Measurements from ENCODE around the gene DNAJC16.
A peak's percentile ranks its signal among the peaks of the same experiment; 100 is the strongest.
"Not testable (repeated sequence)": the region's sequence is repeated elsewhere in the genome, so short reads cannot be mapped to it uniquely, and the experiment has no call there.

DNAJC16 gene

GRCh38 chr1:15526490-15527339 is at the start of gene DNAJC16:
TSS of gene DNAJC16 (plus strand) at chr1:15526848. CDS start at chr1:15529106, 2,258 bp downstream.
- peak; percentile 92 to 100 (median 99) for DNase-seq

- DNase-seq, result no peak
Observed at GRCh38 chr1:15476927-15477326, 49.7 kb upstream of the DNAJC16 start.

GRCh38 chr1:15477646-15478212 is 48.9 kb upstream of the DNAJC16 start:
- DNase-seq, result no peak

GRCh38 chr1:15479654-15480347 is 46.8 kb upstream of the DNAJC16 start:
- DNase-seq, result no peak

GRCh38 chr1:15482455-15482854 is 44.2 kb upstream of the DNAJC16 start:
- not testable (repeated sequence) for DNase-seq

GRCh38 chr1:15482983-15483543 is 43.6 kb upstream of the DNAJC16 start:
- not testable (repeated sequence) for DNase-seq

GRCh38 chr1:15483971-15484370 is 42.7 kb upstream of the DNAJC16 start:
- no peak for DNase-seq

GRCh38 chr1:15484443-15484842 is 42.2 kb upstream of the DNAJC16 start:
- DNase-seq, result not testable (repeated sequence)

GRCh38 chr1:15485636-15486035 is 41.0 kb upstream of the DNAJC16 start:
- DNase-seq, result no peak

- not testable (repeated sequence) for DNase-seq
Observed at GRCh38 chr1:15486844-15487610, 39.6 kb upstream of the DNAJC16 start.

- no peak for DNase-seq
Observed at GRCh38 chr1:15488371-15488770, 38.3 kb upstream of the DNAJC16 start.

- DNase-seq, result peak in 32 of 56 donors; percentile 4 to 62 (median 26)
Observed at GRCh38 chr1:15489052-15489736, 37.5 kb upstream of the DNAJC16 start.

GRCh38 chr1:15491010-15491409 is 35.6 kb upstream of the DNAJC16 start:
- DNase-seq, result peak in 8 of 56 donors; percentile 2 to 36 (median 6)

- no peak for DNase-seq
Observed at GRCh38 chr1:15492596-15492995, 34.1 kb upstream of the DNAJC16 start.

- no peak for DNase-seq
Observed at GRCh38 chr1:15493869-15494390, 32.7 kb upstream of the DNAJC16 start.

- DNase-seq, result no peak
Observed at GRCh38 chr1:15500184-15501178, 26.2 kb upstream of the DNAJC16 start.

- DNase-seq, result peak in 11 of 56 donors; percentile 1 to 39 (median 10)
Observed at GRCh38 chr1:15501208-15502032, 25.2 kb upstream of the DNAJC16 start.

- DNase-seq, result no peak
Observed at GRCh38 chr1:15504436-15504835, 22.2 kb upstream of the DNAJC16 start.
